DMS153 treated with DMSO at 0.1 percent for 48 hours (cell line): ENCODE data around the gene CPM.

Source experiments
- DNase-seq: peaks from one replicate; lab custom pipeline; 2025; ENCODE audit not compliant: unreplicated experiment; lab: John Stamatoyannopoulos, UW

The CPM gene

DNA sequence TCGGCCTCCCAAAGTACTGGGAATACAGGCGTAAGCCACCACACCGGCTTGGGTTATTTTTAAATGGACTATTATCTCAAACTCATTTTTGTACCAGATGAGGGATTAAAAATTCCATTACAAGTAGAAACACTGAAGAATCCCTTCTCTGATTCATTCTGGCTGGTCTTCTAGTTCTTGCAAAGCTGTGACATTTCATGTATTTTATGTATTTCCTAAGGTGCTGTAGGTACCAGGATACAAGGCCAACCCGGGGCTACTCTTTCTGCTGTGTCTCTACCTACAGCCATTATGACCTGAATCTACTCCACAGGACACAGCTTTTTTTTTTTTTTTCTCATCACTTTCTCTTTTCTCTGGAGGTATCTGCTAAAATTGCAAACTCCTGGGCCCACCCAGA, 24.9 kb downstream of the CPM start:
- DNase-seq = no peak

DNA sequence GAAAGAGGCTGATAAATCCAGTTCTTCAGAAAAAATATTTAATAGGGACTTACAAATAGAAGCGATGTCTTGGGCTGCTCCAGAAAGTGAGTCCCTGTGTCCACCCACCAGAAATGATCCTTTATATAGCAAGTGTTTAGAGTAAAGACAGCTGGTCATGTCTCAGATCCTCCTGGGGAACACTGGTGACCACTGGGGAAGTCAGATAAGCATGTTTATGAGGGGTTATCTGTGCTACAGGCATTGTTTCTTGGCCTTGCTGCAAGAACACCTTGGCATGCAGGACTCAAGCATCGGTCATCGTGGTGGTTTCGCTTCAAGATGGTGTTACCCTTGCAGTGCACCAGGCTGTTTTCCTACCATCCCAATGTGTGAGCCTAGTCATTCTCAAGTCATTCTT, 27.2 kb downstream of the CPM start:
- no peak for DNase-seq

DNA sequence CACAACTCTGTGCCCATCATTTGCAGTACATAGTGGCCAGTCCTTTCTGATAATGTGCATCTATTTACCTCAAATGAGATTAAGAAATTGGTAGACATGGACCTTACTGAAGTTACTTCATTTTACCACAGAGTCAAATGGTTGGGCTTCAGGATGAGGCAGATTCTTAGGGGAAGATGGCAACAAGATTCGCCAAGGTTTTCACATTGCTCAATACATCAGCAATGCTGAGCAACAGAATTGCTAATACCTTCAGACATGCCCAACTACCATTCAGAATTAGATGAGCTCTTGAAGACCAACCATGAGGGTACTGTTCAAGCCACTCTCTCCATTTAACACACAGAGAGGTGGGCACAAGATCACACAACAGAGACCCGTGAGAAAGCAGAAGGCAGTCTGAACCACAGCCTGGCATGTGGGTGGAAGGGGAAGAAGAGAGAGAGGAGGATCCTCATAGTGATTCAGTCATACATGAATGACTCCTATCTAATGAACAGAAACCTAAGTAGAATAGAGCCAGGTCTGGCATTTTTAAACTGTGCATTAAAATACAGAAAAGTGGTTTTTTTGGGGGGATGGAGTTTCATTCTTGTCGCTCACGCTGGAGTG, 28.5 kb downstream of the CPM start:
- DNase-seq = no peak

DNA sequence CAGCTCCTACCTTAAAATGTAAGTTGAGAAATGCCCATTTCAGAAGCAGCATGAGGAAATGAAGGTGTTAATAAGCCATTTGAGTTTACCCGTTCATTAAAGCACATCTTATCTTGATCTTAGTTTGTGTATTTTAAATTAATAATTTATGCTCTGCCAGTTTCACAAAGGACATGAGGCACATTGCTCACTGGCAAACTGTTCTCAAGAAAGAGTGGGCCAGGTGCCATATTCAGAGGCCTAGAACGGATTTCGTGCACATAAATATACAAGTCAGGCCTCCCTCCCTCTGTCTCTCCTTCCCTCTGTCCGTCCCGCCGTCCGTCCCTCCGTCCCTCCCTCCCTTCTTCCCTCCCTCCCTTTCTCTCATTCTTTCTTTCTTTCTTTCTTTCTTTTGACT, 29.5 kb downstream of the CPM start:
- no peak for DNase-seq

DNA sequence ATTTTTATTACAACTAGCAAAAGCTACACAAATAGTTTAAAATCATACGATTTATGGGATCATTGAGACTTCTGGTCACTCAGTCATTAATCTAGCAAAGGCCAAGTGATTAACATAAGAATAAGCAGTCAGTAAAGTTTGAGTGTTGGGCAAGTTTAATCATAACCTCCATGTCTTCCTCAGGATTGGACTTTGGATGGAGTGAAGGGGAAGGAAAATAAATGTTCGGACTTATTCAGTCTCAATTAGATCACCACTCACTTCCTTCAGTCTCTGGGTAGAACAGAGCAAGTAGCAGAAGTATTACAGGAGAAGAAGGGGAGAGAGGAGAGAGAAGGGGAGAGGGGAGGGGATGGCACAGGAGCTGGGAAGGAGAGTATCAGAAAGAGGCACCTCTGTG, 31.4 kb downstream of the CPM start:
- no peak for DNase-seq

DNA sequence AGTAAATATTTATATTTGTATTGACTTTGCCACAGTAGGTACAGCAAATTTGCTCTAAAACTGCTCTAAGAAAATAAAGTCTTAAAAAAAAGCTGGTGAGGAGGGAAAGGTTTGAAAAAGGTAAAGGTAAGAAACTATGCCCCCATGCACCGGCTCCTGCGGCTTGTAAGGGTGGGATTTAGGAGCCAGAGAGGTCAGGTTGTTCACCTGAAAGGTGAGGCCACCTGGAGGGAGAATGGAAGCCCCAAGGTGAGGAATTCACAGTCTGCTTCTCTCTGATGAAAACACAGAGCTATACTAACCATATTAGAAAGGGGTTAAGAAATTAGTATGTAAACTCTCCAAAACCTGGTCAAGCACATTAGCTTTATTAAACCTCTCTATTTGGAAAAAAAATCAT, 31.8 kb downstream of the CPM start:
- no peak for DNase-seq

DNA sequence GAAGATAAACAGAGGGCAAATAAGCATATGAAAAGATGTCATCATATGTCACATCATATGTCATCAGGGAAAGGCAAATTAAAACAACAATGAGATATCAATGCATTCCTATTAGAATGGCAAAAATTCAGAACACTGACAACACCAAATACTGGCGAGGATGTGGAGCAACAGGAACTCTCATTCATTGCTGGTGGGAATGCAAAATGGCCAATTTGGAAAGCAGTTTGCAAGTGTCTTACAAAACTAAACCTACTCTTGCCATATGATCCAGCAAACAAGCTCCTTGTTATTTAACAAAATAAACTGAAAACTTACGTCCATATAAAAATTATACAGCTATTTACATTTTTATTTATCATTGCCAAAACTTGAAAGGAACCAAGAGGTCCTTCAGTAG, 32.7 kb downstream of the CPM start:
- no peak for DNase-seq

DNA sequence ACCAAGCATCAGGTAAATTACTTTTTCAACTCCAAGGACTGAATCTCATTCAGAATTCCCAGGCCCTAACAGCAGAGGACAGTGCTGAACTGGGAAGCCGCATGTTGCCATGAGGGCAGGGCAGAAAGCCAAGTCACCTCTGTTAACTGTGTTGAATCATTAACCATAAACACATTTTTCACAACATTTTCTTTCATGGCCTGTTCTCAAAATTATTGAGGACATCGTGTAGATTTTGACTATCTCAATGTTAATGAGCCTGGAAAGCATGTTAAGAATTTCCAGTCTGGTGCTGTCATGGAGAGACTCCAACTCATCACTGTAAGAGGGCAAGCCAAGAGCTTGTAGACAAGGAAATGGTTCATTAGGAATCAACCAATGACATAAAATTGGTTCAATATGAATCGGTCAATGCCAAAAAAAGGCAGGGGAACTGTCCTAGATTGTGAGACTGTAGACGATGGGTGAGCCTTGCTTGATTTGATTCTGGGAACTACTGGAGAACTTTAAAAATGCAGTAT, 33.7 kb downstream of the CPM start:
- no peak for DNase-seq

DNA sequence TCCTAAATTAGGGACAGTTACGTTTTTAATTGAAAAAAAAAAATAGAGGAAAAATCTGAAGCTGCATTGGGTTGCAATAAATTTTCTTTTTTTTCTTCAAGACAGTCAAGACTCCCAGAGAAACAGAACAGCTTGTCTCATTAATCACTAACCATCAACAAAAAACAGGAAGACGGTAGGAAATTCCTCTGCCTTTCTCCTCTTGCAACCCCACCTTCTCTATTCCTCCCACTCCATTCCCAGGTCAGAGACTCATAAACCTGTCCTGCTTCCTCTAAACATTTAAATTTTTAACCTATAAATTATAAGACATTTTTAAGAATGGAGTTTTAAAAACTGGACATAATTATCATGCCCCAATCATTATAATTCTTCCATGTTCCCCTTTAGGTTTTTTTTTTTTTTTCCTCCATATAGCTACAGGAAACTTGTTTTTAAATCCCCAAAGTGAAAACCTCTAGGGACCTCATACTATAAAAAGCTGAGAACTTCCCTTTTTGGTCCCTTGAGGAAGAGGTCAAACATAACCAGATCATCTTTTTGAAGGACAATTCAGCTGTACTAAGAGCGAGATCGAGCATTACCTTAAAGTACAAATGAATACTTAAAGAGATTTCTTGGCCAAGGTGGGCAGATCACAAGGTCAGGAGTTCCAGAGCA, 36.0 kb downstream of the CPM start:
- no peak for DNase-seq

DNA sequence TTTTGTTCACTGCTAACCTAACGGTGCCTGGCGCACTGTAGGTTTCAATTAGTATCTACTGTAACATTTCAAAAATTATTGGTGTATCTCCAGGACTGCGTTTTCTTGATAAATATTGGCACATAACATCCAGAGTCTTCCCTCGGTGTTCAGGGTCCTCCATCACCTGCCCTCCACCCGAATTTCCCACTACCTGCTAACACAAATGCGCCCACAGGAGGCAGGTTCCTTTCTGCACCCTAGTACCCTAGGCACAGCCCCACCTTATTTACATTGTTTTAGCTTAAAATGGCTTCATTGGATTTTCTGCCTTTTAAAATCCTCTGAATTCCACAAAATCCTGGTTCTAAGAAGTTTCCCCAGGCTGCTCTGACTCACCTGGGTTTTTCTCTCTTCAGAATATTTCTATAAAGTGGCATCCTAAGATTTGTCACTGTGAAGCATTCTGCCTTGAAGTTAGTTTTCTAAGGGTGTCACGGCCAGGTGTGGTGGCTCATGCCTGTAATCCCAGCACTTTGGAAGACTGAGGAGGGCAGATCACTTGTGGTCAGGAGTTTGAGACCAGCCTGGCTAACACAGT, 38.6 kb downstream of the CPM start:
- no peak for DNase-seq

DNA sequence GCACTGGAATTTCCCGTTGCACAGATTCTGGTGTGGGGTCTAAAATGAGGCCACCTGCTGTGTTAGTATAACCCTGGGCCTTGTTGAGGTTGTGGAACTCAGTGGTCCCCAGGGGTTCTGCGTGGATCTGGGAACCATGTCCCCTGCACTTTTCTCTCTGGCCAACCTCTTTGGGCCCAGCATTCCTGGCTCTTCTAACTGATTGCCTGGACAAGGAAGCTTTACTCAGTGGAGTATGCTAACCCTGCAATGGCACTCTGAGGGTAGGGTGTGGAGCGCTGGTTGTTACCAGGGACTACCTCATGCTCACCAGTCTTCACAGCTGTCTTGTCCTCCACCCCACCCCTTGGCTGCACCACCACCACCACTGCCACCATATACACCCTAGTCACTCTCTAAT, 39.2 kb downstream of the CPM start:
- DNase-seq = no peak

DNA sequence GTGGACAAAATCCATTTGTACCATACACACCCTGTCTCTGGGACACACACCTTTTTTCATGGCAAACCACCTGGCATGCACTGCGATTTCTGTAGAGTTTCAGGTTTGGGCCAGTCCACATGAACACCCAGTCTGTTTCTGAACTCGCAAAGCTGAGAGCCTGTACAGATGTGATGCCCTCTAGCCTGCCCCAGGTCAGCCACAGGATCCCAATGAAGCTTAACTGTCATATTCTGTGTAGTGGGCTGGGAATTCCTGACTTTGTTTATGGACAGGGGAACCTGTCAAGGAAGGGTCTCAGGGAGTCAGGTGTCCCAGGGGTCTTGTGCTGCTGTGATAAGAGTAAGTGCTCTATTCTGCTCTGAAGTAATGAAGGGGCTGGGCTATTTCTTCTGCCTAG, 39.8 kb downstream of the CPM start:
- no peak for DNase-seq

DNA sequence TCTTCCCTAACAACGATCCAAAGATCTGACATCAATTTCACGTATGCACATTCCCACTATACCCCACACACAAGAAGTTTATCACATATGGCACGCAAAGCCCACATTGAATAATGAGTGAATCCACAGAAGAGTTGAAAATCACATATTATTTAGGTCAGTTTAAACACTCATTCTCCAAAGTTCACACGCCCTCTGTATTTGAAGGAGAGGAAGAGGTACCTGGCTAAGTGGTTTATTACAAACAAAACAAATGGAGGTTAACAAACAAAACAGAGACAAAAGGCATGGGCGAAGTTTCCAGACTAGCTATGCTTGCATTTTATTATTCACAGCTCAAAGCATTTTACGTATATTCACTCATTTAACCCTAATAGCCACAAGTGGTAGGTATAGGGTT, 41.8 kb downstream of the CPM start:
- DNase-seq = no peak

DNA sequence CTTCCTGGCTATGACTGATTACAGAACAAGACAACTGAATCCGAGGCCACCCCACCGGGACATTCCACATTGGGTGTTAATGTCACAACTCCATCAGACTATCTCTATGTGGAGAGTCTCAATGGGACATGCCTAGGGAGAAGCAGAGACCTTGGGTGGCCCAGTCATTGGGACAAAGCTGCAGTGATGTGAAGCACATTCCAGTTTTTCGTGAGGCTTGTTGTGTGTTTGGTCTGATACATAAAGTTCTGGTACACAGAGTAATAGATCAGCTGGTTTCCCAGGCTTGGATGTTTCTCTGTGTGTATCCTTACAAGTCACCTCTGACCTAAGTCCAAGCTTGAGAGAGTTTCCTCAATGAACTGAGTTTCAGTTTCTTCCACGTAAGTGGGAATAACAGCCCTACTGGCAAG, 42.3 kb downstream of the CPM start:
- no peak for DNase-seq

DNA sequence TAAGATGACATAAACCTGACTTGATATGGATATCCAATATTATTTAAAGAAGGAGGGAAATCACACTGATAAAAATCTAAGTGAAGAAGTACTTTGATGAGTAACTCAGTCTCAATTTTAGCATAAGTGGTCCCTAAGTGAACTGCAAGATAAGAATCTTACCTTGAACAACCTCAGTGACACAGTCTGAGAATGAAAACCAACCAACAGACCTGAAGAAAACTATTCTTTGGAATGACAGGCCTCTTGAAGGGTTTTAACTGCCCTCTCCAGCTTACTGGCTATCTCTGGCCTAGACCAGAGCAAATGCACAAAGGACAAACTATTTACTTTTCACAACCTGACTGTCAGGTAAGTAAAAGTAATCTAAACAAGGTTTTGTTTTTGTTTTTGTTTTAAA, 44.7 kb downstream of the CPM start:
- no peak for DNase-seq

DNA sequence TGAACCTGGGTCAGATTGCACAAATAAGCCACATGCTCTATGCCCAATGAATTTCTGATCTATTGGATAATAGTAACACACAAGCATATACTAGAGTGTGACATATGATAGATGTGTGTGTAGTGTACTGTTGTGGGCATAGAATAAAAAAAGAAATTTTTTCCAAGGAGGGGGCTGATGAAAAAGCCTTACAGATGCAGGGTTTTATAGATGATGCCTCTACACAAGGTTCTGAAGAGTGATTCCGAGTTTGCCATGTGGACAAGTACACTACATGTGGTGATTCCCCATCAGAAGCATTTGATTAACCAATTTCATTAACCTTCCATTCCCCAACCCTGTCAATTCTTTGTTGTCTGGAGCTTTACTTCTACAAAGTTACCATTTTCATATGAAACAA, 45.3 kb downstream of the CPM start:
- no peak for DNase-seq

DNA sequence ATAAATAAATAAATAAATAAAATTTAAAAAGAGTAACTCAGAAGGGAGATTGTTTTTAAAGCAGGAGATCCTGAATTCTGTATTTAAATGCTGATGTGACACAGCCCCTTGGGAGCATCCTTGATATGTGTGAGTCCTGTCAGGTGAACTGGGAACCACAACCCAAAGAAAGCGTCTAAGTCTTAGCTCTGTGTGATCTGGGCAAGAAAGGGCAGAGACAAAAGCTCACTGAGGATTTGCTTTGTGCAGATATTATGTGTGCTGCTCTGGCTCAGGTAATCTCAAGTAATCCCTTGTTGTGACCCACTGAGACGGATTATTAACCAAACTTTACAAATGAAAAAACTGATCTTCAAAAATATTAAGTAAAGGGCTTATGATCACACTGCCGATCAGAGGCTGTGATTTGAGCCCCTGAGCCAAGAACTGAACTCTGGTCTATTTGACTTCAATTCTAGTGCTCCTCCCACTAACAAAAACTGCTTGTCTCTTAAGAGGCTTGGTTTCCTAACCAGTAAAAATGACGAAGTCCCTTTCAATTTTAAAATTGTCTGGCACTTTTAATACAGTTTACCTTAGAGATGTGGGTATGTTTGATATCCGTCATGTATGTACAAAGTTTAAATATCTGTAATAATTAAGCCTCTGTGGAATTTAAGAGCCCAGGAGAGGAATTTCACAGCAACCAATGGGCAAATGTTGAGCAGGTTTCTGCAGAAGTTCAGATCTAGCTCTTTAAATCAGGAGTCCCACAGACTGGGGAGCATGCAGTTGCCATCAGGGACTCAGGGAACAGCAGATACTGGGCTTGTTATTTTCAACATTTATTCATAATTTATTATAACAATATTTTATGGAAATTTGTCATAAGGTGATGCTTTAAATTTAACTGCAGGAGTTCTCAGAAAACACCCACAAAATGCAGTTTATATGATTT, 46.1 kb downstream of the CPM start:
- no peak for DNase-seq

DNA sequence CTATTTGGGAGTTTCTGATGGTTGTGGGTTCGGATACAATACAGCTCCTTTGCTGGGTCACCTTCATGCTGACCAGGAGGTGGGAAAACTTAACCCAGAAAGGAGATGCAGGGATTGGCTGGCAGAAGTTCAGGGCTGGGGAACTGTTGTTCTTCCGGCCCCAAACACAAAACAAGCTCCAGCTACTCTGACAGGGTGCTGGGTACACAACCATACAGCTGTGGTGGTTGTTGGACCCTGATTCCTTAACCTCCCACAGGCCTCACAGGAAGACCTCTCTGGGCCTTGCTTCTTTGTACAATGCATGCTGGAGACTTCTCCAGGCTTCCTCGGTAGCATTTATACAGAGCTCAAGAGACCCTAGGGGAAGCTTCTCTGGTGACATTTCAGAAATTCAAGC, 47.6 kb downstream of the CPM start:
- no peak for DNase-seq

DNA sequence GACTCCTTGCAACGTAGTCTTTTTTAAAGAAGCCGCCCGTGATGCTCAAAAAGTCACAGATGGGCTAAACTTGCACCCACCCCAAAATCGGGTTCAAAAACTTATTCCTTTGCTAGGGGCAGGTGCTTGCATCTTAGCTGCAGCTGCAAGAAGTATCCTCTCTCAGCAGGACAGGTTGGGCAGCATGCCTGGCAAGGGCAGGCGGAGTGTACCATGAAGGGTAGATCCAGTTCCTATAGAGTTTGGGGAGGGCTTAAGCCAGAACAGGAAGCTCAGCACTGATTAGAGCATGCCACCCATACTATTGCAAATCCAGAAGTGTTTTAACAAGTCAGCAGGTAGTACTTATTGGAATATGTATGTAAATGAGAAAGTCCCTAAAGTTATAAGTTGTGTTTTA, 48.7 kb downstream of the CPM start:
- DNase-seq = no peak

DNA sequence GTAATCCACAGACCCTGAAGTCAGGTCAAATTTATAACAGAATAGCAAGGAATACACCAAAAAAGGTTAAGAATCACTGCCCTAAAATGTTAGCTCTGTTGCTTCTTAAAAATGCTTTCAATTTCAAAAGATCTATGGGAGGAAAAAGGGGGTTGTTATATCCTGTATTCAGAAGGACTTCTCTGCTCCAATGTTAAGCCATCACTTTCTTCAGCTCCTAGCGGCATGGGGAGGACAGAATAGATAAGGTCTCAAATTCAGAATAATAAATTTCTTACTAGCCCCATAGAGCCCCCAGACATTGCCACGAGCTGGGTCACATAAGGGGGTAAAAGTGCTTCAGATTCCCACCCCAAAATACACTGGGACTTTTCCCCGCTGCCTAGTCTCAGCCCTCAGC, 49.8 kb downstream of the CPM start:
- DNase-seq = no peak

DNA sequence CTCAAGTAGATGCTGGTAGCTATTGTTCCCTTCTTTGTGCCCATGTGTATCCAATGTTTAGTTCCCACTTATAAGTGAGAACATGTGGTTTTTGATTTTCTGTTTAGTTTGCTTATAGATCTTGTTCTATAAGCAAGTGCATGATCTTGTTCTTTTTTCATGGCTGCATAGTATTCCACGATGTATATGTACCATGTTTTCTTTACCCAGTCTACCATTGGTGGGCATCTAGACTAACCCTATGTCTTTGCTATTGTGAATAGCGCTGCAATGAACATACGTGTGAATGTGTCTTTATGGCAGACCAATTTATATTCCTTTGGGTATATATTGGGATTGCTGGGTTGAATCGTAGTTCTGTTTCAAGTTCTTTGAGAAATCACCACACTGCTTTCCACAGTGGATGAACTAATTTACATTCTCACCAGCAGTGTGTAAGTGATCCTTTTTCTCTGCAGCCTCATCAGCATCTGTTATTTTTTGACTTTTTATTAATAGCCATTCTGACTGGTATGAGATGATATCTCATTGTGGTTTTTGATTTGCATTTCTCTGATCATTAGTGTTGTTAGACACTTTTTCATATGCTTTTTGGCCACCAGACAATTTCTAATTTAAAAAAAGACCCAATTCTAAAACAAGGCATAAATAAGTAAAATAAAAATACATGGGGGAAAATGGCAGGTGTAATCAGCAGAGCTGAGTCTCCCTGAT, 50.6 kb downstream of the CPM start:
- no peak for DNase-seq
